Nephron (organoid): ENCODE measurements around the gene PCDH9.

Experiments
- H3K27ac Mint-ChIP-seq, 3 experiments: 2 replicates each; pipeline ENCODE4 v1.8.0; 2020; ENCODE audit warnings: mixed read lengths in 3 of 3, mild to moderate bottlenecking in 2 of 3, moderate library complexity in 1 of 3
- H3K27me3 Mint-ChIP-seq: 2 replicates; pipeline ENCODE4 v1.8.0; 2021; ENCODE audit warnings: low read depth, mild to moderate bottlenecking, moderate library complexity, mixed read lengths
- H3K36me3 Mint-ChIP-seq: 2 replicates; pipeline ENCODE4 v1.8.0; 2020; ENCODE audit warnings: low read depth, mixed read lengths
- H3K4me1 Mint-ChIP-seq: 2 replicates; pipeline ENCODE4 v1.8.0; 2020; ENCODE audit warnings: mixed read lengths
- H3K4me3 Mint-ChIP-seq, 3 experiments: 2 replicates each; pipeline ENCODE4 v1.8.0; 2020; ENCODE audit warnings: mild to moderate bottlenecking in 3 of 3, mixed read lengths in 3 of 3, moderate library complexity in 2 of 3
- H3K9me3 Mint-ChIP-seq: 2 replicates; pipeline ENCODE4 v1.8.0; 2020; ENCODE audit warnings: mixed read lengths
- TF ChIP-seq, protein P1 (sequence below), 3 experiments: fragments of 200-600 bp; sonication (generic); IDR thresholded peaks; one replicate each; pipeline ENCODE4 v1.5.0; 2021; ENCODE audit warnings: antibody characterized with exemption in 3 of 3; ENCODE audit not compliant: unreplicated experiment in 3 of 3

PCDH9 gene

DNA sequence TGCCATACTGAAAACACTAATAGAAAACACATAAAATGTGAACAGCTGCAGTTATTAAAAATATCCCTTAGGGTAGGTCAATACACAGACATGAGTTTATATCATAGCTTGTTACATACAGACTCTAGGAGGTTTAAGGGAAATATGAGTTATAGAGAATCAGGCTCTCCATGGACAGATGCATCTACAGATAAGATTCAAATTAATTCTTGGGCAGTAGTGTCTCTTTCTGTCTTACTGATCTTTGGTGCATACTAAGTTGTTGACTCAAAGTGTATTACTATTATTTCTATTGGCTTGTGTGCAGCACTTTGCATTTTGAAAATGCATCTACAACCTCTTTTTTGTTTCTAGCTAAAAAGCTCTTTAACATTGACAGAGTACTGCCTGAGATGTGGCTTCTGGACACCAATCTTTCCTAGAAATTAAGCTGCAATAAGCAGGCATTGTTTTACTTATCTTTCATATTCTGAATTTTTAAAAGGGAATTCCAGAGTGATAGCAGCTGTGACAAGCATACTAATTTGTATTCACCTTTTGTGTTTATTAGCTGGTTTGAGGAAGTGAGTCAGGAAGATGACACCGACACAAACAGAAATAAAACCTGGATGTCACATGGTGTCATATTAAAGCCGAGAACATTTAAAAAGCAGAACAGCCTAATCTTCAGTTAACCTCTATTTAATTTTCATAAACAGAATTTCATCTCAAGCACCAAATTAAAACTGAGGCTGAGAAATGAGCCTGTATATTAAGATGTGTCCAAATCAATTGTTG lies 399.0 kb downstream of the PCDH9 start:
- H3K9me3 Mint-ChIP-seq, result no peaks in the 10 kb centered on the region
- no peaks in the 10 kb centered on the region for H3K27me3 Mint-ChIP-seq
- no peaks in the 10 kb centered on the region for H3K36me3 Mint-ChIP-seq

GRCh38 chr13:66829803-66830202 lies 400.3 kb downstream of the PCDH9 start:
- no peak overlapping the region for H3K27ac Mint-ChIP-seq
- peaks cover 13% of the 10 kb centered on the region for H3K4me1 Mint-ChIP-seq
- H3K36me3 Mint-ChIP-seq, result no peaks in the 10 kb centered on the region
- H3K4me3 Mint-ChIP-seq, result no peak overlapping the region
- TF ChIP-seq, protein P1, sequence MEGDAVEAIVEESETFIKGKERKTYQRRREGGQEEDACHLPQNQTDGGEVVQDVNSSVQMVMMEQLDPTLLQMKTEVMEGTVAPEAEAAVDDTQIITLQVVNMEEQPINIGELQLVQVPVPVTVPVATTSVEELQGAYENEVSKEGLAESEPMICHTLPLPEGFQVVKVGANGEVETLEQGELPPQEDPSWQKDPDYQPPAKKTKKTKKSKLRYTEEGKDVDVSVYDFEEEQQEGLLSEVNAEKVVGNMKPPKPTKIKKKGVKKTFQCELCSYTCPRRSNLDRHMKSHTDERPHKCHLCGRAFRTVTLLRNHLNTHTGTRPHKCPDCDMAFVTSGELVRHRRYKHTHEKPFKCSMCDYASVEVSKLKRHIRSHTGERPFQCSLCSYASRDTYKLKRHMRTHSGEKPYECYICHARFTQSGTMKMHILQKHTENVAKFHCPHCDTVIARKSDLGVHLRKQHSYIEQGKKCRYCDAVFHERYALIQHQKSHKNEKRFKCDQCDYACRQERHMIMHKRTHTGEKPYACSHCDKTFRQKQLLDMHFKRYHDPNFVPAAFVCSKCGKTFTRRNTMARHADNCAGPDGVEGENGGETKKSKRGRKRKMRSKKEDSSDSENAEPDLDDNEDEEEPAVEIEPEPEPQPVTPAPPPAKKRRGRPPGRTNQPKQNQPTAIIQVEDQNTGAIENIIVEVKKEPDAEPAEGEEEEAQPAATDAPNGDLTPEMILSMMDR (IDR thresholded peaks at IDR 0.05; ENCODE audit: unreplicated experiment in 3 of 3), result no peak
- H3K27me3 Mint-ChIP-seq, result no peaks in the 10 kb centered on the region
- H3K9me3 Mint-ChIP-seq, result no peaks in the 10 kb centered on the region

More for the DNA sequence above, 399.0 kb downstream of the PCDH9 start:
- TF ChIP-seq, protein P1 (IDR thresholded peaks at IDR 0.05; ENCODE audit: unreplicated experiment in 3 of 3), result no peak
- Mint-ChIP-seq H3K27ac (peak overlapping the region in 1 of 3 experiments; percentile 57), H3K4me3 (no peak overlapping the region), H3K4me1 (peaks cover 22% of the 10 kb centered on the region)

DNA sequence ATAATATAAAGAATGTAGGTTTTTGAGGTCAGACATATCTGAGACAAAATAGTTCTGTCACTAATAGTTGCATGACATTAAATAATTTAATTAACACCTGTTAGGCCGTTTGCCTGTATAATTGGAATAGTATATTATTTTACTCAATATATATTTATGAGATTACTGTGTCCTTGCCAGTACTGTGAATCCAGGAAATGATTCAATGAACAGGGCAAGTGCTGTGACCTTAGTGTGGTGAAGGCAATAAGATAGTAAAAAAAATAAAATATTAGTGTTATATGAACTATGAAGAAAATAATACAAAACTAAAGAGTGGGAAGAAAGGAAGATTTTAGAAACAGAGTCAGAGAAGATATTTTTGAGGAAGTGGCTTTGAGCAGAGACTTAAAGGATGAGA lies 403.7 kb downstream of the PCDH9 start:
- Mint-ChIP-seq H3K27me3 (no peaks in the 10 kb centered on the region), H3K9me3 (no peaks in the 10 kb centered on the region), H3K4me1 (peaks cover 9% of the 10 kb centered on the region), H3K36me3 (no peaks in the 10 kb centered on the region), H3K27ac (no peak overlapping the region), H3K4me3 (no peak overlapping the region)
- TF ChIP-seq, protein P1 (IDR thresholded peaks at IDR 0.05; ENCODE audit: unreplicated experiment in 3 of 3), result no peak

GRCh38 chr13:66821551-66821950 lies 408.6 kb downstream of the PCDH9 start:
- TF ChIP-seq, protein P1 (IDR thresholded peaks at IDR 0.05; ENCODE audit: unreplicated experiment in 3 of 3), result no peak
- H3K36me3 Mint-ChIP-seq, result no peaks in the 10 kb centered on the region
- H3K27me3 Mint-ChIP-seq, result no peaks in the 10 kb centered on the region
- no peaks in the 10 kb centered on the region for H3K4me1 Mint-ChIP-seq
- H3K4me3 Mint-ChIP-seq, result no peak overlapping the region
- no peaks in the 10 kb centered on the region for H3K9me3 Mint-ChIP-seq
- H3K27ac Mint-ChIP-seq, result no peak overlapping the region

DNA sequence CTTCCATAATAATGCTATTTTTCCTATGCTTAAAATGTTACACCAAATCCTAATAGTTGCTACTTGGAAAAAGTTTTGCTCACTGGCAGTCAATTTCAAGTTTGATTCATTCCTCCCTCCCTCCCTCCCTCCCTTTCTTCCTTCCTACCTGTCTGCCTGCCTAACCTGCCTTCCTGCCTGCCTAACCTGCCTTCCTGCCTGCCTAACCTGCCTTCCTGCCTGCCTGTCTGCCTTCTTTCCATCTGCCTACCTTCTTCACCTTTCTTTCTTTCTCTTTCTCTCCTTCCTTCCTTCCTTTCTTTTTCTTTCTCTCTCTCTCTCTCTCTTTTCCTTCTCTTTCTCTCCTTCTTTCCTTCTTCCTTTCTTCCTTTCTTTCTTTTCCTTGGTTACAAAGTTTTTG lies 418.7 kb downstream of the PCDH9 start:
- peaks cover 11% of the 10 kb centered on the region for H3K4me1 Mint-ChIP-seq
- H3K27me3 Mint-ChIP-seq, result no peaks in the 10 kb centered on the region
- H3K4me3 Mint-ChIP-seq, result no peak overlapping the region
- peaks cover 3% of the 10 kb centered on the region for H3K9me3 Mint-ChIP-seq
- TF ChIP-seq, protein P1 (IDR thresholded peaks at IDR 0.05; ENCODE audit: unreplicated experiment in 3 of 3), result no peak
- no peaks in the 10 kb centered on the region for H3K36me3 Mint-ChIP-seq
- no peak overlapping the region for H3K27ac Mint-ChIP-seq

DNA sequence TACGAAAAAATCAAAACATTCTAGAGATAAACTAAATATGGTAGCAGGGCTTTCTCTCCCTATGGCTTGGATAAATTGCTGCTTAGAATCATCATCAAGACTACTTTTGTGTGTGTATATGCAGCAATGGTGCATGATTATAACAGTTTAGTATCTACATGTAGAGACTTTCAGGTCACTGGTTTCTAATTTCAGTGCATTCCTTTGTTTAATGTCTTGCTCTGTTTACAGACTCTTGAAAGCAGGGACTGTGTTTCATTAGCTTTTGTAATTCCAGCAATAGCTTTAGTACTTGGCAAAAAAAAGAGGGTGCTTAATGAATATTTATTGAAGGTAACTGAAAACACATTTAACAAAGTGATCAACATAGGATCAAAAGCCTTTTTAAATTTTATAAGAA lies 420.7 kb downstream of the PCDH9 start:
- Mint-ChIP-seq H3K27ac (peak overlapping the region in 2 of 3 experiments; percentile 35 to 60), H3K9me3 (peaks cover 3% of the 10 kb centered on the region), H3K36me3 (no peaks in the 10 kb centered on the region), H3K4me1 (peaks cover 27% of the 10 kb centered on the region), H3K4me3 (no peak overlapping the region), H3K27me3 (no peaks in the 10 kb centered on the region)
- TF ChIP-seq, protein P1 (IDR thresholded peaks at IDR 0.05; ENCODE audit: unreplicated experiment in 3 of 3), result no peak
